ENCODE data around the gene ABCC3. TPM values are rescaled to one million over a fixed set of nuclear protein-coding genes. Genes with fewer than 3 reads are reported as not detected.

The ABCC3 gene
- total and polyA plus RNA-seq, 9 of the 15 experiments (the other 6 are each of a cell fraction or from before 2014, with no cell fraction given), result 0.03 to 1.6 (median 0.42) TPM; not detected in 5

GRCh38 chr17:50612281-50612680 is 22.4 kb upstream of the ABCC3 start (continued):
- no peak for TF ChIP-seq SMC3 (conservative IDR thresholded peaks at IDR 0.05; ENCODE audit: insufficient read depth, low read depth, low read length)
- no peak for TF ChIP-seq RBM14 (IDR thresholded peaks at IDR 0.05; ENCODE audit: borderline replicate concordance, insufficient read depth, low read depth, low read length)
- no peak for TF ChIP-seq THRAP3 (IDR thresholded peaks at IDR 0.05; ENCODE audit: borderline replicate concordance)
- TF ChIP-seq JUNB (CRISPR knock-in tag; conservative IDR thresholded peaks at IDR 0.05), result no peak
- no peak for TF ChIP-seq NCOA2 (IDR thresholded peaks at IDR 0.05; ENCODE audit: partially characterized antibody in 2 of 2)
- no peak for TF ChIP-seq ZZZ3 (IDR thresholded peaks at IDR 0.05)
- no peak for TF ChIP-seq USF1 (CRISPR knock-in tag; IDR thresholded peaks at IDR 0.05)

DNA sequence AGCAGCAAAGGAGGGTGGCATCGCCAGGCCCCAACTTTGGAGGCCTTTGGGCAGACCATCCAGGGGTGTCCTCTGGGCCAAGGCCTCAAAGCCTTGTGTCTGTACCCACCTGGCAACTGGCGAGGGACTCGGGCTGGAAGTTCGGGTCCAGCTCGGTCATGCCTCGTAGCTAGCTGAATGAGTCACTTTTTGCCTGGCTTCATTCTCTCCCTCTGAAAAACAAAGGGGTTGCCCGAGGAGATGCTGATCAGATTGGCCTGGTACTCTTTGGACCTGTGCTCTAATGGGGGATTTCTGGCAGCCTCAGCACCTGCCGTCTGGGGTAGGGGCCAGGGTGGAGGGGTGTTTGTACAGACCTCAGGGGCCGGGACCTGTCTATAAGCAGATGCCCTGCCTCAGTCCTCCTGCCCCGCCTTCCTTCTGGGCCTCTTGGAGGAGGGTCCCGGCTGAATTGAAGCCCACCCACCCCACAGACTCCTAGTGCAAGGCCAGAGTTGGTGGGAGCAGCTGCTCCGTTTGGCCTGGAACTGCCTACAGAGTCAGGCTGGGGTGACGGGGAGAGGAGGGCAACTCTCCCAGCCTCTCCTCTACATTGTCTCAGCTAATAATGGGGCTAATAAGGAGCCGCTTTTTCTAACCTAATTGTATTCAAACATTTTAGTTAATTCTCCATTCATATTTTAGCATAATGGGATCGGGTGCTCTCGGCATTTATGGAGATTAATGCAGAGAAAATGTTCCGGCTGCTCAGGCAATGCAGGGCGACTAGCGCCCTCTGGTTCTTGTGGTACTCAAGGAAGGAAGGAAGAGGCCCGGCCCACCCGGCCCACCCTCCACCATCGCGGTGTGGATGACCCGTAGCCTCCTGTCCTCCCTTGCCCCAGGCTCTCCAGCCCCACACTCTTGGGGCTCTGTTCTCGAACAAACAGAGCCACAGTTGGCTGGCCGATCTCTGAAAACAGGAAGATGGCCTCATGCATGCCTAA is 21.4 kb upstream of the ABCC3 start:
- intact Hi-C loops (cut with micrococcal nuclease) (no loop called here), in situ Hi-C loops (cut with MboI) (no loop called here)
- Histone ChIP-seq H3K9ac (ENCODE audit: insufficient read depth in 1 of 2, low read depth in 2 of 2, low read length in 2 of 2) (no peak overlapping the region), H3K4me1 (replicated peaks in 1 of 2; ENCODE audit: control insufficient read depth in 2 of 2, insufficient read depth in 2 of 2, low read length in 2 of 2) (peaks cover 0 to 23% of the 10 kb centered on the region in 2 experiments; a peak in 2 of 5 replicates), H3K9me3 (replicated peaks; ENCODE audit: control insufficient read depth, insufficient read depth, low read depth, low read length) (no peaks in the 10 kb centered on the region), H3K9me1 (ENCODE audit: control insufficient read depth, insufficient read depth, low read length) (no peaks in the 10 kb centered on the region), H3K27me3 (ENCODE audit: control insufficient read depth in 2 of 2, insufficient read depth in 2 of 2, low read length in 2 of 2) (peaks cover 33 to 84% of the 10 kb centered on the region in 2 experiments), H2AFZ (ENCODE audit: low read depth, low read length) (no peak overlapping the region), H3K27ac (ENCODE audit: extremely low read depth, low read depth, low read length) (no peak overlapping the region), H3K36me3 (ENCODE audit: control insufficient read depth, insufficient read depth, low read length) (no peaks in the 10 kb centered on the region), H3K4me3 (no peak overlapping the region), H4K20me1 (replicated peaks; ENCODE audit: control insufficient read depth, insufficient read depth, low read length) (peaks cover 10% of the 10 kb centered on the region; the same call in 1 of the 2 replicates), H3K4me2 (ENCODE audit: insufficient read depth, low read length) (no peak overlapping the region), H3K79me2 (ENCODE audit: control insufficient read depth, insufficient read depth, low read length) (no peaks in the 10 kb centered on the region)
- BruUV-seq (replicated peaks), result no TSS peak
- ATAC-seq (peak; percentile 58), FAIRE-seq (no peak), DNase-seq (ENCODE audit: extremely low read depth in 1 of 4, low spot score in 3 of 4) (peak in 2 of 4 experiments; percentile 33 to 44)
- ChIA-PET POLR2A (interaction anchor here (0.6 kb wide), 1 partner anchor 578 kb away, joined by 3 read pairs; no protein-coding TSS in a partner anchor), CTCF (ENCODE audit: low intra/inter-chr PET ratio) (interaction anchor here (0.7 to 1.1 kb wide), 3 partner anchors 62 to 131 kb away, joined by 3 read pairs; partner anchors contain the start of gene SPATA20)
- 7% methylated on average over 22 of the region's 26 CpGs for WGBS (ENCODE audit: insufficient coverage, low coverage, missing lambda C conversion rate)
- peak in 2 of 3 experiments; percentile 19 to 48; a peak in 3 of 6 replicates for TF ChIP-seq CTCF (IDR thresholded peaks at IDR 0.05 in 2 of 3, conservative IDR thresholded peaks at IDR 0.05 in 1 of 3; ENCODE audit: insufficient read depth in 2 of 3, low read depth in 1 of 3, low read length in 3 of 3)
- no peak for TF ChIP-seq ERF (CRISPR knock-in tag; IDR thresholded peaks at IDR 0.05)
- no peak for TF ChIP-seq ZBTB1 (CRISPR knock-in tag; IDR thresholded peaks at IDR 0.05; ENCODE audit: borderline replicate concordance, low read depth)
- no peak for TF ChIP-seq PHB (CRISPR knock-in tag; IDR thresholded peaks at IDR 0.05)
- TF ChIP-seq RAD21 (CRISPR knock-in tag; conservative IDR thresholded peaks at IDR 0.05 in 1 of 2, IDR thresholded peaks at IDR 0.05 in 1 of 2), result peak; percentile 16 to 29; a peak in 2 of 4 replicates
- no peak for TF ChIP-seq NCOA1 (IDR thresholded peaks at IDR 0.05; ENCODE audit: low read depth)
- no peak for TF ChIP-seq GABPB1 (CRISPR knock-in tag; IDR thresholded peaks at IDR 0.05)
